ENCODE results near the gene UMAD1.

UMAD1 gene

GRCh38 chr7:7862393-7862792 is 221.8 kb downstream of the UMAD1 start:
- DNase-seq (ENCODE audit: low spot score) = no peak
- TF ChIP-seq, protein P1, sequence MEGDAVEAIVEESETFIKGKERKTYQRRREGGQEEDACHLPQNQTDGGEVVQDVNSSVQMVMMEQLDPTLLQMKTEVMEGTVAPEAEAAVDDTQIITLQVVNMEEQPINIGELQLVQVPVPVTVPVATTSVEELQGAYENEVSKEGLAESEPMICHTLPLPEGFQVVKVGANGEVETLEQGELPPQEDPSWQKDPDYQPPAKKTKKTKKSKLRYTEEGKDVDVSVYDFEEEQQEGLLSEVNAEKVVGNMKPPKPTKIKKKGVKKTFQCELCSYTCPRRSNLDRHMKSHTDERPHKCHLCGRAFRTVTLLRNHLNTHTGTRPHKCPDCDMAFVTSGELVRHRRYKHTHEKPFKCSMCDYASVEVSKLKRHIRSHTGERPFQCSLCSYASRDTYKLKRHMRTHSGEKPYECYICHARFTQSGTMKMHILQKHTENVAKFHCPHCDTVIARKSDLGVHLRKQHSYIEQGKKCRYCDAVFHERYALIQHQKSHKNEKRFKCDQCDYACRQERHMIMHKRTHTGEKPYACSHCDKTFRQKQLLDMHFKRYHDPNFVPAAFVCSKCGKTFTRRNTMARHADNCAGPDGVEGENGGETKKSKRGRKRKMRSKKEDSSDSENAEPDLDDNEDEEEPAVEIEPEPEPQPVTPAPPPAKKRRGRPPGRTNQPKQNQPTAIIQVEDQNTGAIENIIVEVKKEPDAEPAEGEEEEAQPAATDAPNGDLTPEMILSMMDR (IDR thresholded peaks at IDR 0.05; ENCODE audit: extremely low read depth, missing control alignments) = no peak

DNA sequence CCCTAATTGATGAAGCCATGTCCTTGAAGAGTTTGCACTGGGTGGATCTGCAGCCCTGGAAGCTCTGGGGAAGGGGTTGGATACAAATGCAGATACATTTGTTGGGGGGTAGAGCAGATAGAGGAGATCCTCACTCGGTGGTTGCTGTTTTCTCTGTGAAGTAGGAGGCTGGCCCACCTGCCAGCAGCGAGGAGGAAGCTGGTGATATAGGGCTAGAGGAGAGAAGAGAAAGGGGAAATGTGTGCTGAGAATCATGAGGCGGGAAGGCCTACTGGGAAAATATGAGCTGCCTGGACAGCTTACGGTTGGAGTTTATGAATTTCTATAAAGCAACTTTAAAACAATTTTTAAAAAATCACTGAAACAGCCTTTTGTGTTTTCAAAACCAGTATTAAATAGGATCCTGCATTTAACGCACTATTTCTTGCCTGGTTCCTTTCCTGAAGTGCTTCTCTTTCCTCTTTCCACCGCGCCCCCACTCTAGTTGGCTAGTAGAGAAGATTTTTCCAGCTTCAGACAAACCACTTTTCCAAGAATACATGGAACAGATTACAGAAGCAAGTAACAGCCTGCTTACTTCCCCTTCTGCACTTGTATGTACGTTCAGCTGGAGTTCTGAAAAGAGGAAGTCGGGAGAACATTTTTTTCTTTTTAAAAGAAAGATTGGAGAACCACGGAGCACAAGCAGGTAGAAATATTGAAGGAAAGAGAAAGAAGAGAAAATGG is 227.5 kb downstream of the UMAD1 start:
- DNase-seq (ENCODE audit: low spot score) = no peak
- TF ChIP-seq, protein P1 (IDR thresholded peaks at IDR 0.05; ENCODE audit: extremely low read depth, missing control alignments) = no peak

DNA sequence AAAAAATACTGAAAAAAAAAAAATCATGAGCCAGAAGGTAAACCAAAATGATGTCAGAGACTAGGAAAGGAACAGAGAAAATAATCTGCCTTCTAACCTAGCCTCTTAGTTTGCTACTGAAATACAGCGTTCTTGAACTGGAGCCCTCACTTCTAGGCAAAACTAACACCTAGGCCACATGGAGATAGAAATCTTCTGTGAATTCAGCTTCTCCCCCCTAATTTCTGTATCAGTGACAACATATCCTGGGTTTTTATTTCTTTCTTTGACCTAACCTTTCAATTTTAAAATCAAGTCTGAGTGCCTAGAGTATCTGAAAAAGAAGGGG is 228.0 kb downstream of the UMAD1 start:
- no peak for DNase-seq (ENCODE audit: low spot score)
- TF ChIP-seq, protein P1 (IDR thresholded peaks at IDR 0.05; ENCODE audit: extremely low read depth, missing control alignments) = no peak

GRCh38 chr7:7869036-7869435 is 228.5 kb downstream of the UMAD1 start:
- TF ChIP-seq, protein P1 (IDR thresholded peaks at IDR 0.05; ENCODE audit: extremely low read depth, missing control alignments) = no peak
- no peak for DNase-seq (ENCODE audit: low spot score)

- TF ChIP-seq, protein P1 (IDR thresholded peaks at IDR 0.05; ENCODE audit: extremely low read depth, missing control alignments) = no peak
These were observed 229.1 kb downstream of the UMAD1 start for GRCh38 chr7:7869651-7870050.

GRCh38 chr7:7870555-7870954 is 230.0 kb downstream of the UMAD1 start:
- TF ChIP-seq, protein P1 (IDR thresholded peaks at IDR 0.05; ENCODE audit: extremely low read depth, missing control alignments) = no peak
- DNase-seq (ENCODE audit: low spot score) = no peak

More at GRCh38 chr7:7869651-7870050, 229.1 kb downstream of the UMAD1 start:
- no peak for DNase-seq (ENCODE audit: low spot score)

GRCh38 chr7:7876419-7876818 is 235.9 kb downstream of the UMAD1 start:
- no peak for DNase-seq (ENCODE audit: low spot score)
- TF ChIP-seq, protein P1 (IDR thresholded peaks at IDR 0.05; ENCODE audit: extremely low read depth, missing control alignments) = no peak
